ENCODE measurements around the gene SORT1.
"Not testable (repeated sequence)": the region's sequence is repeated elsewhere in the genome, so short reads cannot be mapped to it uniquely, and the experiment has no call there.

The SORT1 gene

DNA sequence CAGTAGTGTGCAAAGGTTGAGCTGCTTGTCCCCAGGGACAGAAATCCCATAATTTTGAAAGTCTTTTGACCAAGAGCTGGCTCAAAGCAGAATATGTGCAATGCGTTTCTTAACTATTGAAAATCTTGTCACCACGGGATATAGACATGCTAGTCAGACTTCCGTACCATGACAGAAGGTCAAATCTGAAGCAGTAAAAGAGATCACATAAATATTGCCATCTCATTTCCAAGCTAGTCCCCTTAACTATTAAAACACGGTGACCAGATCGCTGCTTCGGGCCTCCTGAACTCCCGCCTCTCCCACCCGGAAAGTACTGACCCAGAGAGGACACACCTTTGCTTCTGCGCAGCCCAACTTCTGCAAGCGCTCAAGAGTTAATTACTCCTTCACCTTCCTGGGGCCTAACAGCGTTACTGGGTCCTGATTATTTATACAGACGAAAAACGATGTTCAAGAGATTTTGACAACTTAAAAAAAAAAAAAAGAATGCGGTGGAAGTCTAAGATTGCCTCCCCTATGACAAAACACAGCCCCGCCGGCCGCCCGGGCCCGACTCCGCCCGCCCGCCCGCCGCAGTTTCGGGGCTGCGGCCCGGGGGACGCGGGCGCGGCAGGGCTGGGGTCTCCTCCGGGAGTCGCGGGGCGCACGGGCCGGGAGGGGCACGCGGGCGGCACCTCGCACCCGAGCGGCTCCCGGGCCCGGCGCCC lies 692 bp downstream of the SORT1 start:
- DNase-seq (ENCODE audit: low read depth in 3 of 3), result no peak

DNA sequence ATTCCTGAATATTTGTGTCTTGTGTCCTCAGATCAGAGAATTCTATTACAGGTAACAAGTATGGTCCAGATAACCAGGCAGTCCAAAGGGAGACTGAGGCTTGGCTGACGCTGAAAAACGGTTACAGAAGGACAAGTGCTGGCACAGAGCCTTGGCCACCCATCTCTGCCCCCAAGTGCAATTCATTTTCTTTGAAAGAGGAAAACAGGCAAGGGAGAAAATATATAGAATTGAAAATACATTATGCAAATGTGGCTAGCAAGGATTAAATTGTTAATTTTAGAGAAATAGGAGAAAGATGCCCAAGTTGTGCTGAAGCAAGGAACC lies 1.2 kb downstream of the SORT1 start:
- no peak for DNase-seq (ENCODE audit: low read depth in 3 of 3)

DNA sequence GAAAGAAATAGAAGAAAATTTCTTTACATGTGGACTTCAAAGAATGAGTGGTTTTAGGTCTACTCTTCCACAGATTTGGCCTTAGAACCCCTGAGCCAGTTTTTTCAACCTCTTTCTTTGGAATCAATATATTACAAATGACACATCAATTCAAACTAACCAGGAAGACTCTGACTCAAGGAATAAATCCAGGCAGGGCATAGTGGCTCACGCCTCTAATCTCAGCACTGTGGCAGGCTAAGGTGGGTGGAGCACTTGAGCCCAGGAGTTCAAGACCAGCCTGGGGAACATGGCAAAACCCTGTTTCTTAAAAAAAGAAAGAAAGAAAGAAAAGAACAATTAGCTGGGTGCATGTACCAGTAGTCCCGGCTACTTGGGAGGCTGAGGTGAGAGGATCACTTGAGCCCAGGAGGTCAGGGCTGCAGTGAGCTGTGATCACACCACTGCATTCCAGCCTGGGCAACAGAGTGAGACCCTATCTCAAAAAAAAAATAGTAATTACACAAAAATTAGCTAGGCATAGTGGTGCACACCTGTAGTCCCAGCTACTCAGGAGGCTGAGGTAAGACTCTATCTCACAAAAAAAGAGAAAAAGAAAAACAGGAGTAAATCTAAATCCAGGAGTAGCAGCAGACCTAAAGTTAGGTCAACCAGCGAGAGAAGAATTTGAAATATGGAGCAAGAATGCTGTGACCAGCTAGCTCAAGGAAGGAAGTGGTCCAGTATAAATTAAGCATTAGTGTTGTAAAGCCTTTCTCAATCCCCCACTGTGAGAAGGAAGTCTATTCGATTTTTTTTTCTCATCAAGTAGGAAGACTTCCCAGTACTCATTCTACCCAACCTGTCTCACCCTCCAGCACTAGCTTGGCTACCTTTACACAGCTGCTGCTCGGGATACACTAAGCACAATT lies 1.9 kb downstream of the SORT1 start:
- no peak for DNase-seq (ENCODE audit: low read depth in 3 of 3)

DNA sequence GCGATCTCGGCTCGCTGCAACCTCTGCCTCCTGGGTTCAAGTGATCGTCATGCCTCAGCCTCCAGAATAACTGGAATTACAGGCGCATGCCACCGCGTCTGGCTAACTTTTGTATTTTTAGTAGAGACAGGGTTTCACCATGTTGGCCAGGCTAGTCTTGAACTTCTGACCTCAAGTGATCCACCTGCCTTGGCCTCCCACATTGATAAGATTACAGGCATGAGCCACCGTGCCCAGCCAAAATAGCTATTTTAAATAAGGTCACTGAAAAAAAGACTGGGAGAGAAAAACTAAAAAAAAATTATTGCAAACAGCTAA lies 2.5 kb downstream of the SORT1 start:
- not testable (repeated sequence) for DNase-seq (ENCODE audit: low read depth in 3 of 3)

- DNase-seq (ENCODE audit: low read depth in 3 of 3), result no peak
Measured at GRCh38 chr1:109394591-109395281, 3.0 kb downstream of the SORT1 start.

DNA sequence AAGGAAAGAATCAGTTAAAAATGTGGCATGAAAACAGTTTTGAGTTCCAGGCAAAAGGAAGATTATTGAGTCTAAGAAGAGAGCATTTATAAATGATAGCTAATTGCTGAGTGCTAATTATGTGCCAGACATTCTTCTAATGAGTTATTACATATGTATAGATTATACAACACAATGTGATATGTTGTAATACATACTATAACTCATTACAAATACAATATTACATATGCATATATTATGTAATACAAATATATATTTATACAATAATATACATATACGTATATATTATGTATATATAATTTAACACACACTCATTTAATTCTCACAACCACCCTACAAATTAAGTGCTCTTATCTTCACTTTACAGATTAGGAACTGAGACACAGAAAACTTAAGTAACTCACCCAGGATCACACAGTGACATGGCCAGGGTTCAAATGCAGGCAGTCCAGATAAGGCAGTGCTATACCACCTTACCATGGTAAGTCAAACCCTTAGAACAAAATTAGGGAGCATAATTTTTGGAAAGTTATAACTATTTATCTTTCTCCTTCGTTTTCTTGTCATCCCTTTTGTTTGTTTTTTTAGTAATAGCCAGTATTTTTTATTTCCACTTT lies 4.0 kb downstream of the SORT1 start:
- DNase-seq (ENCODE audit: low read depth in 3 of 3), result no peak

DNA sequence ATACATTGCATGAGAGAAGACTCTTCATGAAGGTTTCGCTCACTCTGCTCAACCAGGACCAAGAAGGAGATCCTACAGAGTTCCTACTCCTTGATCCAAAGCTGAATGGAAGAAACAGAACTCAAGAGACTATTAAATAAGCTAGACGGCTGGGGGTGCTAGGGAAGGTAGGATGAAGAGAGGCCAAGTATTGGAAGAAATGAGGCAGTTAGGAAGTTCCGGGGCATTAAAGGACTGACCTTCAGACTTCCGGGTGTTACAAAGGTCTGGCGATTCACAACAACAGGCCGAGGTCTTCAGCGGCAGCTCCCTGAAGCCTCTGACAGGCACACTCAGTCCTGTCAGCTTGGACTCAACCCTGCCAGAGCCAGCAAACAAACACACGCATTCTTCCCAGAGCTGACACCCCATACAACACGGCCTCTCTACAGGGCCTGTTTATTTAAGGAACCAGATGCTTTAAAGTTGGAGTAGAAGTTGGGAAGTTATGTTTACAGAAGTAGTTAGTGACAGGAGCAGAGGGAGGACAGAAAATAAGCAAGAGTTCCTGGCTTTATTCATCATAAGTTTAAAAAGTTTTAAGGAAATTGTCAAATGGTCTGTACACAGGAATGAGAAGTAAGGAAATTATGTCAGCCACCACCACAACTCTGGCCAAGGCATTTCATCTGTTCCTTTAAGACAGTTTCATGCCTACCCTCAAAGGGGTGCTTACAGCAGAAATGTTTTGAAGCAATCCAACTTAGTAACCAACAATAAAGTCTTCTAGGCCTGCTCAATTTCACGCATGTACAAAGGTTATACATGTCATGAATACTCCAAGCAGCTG lies 4.7 kb downstream of the SORT1 start:
- no peak for DNase-seq (ENCODE audit: low read depth in 3 of 3)

- no peak for DNase-seq (ENCODE audit: low read depth in 3 of 3)
Measured at GRCh38 chr1:109392037-109392787, 5.5 kb downstream of the SORT1 start.

DNA sequence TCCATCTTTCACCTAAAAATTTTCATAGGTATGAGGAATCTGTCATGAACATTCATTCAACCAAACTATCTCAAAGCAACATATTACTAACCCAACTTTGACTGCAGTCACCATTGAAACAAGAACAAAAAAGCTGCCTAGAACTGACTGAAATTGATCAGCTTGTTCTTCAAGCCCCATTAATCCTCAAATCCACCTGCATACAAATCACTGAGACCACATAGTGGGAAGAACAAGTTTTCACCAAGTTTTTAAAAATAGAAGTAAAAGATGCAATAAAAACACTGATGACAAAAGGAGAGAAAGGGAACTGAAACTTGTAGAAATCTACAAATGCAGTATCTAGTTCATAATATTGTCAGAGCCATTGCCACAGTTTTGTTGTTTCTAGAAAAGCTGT lies 6.1 kb downstream of the SORT1 start:
- DNase-seq (ENCODE audit: low read depth in 3 of 3), result no peak

DNA sequence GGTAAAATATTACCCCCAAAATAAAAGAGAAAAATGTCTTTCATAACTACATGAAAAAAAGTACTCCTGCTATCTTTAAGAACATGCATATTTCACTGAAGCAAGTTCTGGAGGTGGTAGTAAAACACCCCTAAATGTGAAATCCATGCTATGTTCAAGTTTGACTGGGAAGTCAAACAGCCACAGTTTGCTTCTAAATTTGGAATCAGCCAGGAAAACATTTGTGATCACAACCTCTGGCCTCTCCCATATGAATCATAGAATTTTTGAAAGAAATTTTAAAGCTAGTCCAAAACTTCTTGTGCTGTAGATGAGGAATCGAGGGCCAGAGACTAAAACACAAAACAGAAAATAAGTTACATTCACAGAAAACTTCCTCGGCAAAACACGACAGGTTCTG lies 6.6 kb downstream of the SORT1 start:
- DNase-seq (ENCODE audit: low read depth in 3 of 3), result no peak

GRCh38 chr1:109389638-109390341 lies 7.9 kb downstream of the SORT1 start:
- no peak for DNase-seq (ENCODE audit: low read depth in 3 of 3)

DNA sequence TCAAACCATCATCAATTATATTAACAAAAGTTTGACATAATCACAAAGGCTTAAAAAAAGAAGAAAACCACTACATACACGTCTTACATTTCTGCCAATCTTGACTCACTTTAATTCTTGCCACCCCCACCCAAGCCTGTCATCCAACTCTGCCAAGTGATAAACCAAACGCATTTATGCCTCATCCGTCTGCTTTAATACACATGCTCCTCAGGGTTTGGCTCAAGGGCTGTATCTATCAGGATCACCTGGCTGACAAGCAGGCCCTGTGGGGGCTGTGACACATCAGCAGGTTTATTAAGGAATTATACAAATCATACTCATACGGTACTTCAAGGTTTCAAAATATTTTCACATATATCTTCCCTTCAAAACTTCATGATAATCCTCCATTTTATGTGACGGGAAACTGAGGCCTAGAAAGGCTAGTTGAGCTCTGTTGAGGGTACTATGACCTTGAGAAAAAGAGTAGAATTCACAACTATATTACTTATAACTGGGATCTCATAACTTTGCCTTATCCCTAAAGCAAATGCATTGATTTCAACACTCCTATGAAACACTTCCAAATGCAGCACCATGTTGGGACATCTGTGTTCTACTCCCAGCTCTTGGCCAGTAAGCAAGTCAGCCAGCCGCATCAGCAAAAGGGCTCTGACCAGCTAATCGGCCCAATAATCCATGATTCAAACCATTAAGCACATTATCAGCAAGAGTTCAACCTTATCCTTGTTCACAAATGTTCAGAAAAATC lies 8.7 kb downstream of the SORT1 start:
- no peak for DNase-seq (ENCODE audit: low read depth in 3 of 3)

- DNase-seq (ENCODE audit: low read depth in 3 of 3), result no peak
Measured at GRCh38 chr1:109388208-109388711, 9.5 kb downstream of the SORT1 start.

DNA sequence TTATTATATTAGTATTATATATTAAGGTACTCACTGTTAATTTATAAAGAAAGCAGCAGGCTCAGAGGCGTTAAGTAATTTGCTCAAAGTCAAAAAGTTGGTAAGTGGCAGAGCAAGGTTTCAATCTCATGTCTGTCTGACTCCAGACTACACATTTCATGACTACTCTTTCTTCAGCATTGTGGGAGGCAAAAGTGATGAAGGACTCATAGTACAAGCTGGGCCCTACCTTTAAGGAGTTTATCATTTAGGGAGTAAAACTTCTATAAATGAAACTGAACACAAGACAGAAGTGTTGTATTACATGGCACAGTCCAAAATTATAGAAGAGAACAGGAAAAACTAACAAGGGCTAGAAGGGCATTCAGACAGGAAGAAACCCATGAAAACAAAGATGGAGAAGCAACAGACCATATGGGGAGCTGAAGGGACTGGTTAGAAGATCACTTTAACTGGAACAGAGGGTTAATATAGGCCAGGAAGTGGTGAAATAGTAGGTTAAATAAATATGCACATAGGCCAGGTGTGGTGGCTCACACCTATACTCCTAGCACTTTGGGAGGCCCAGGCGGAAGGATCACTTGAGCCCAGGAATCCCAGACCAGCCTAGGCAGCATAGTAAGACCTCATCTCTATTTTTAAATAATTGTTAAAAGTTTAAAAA lies 11.5 kb downstream of the SORT1 start:
- no peak for DNase-seq (ENCODE audit: low read depth in 3 of 3)

DNA sequence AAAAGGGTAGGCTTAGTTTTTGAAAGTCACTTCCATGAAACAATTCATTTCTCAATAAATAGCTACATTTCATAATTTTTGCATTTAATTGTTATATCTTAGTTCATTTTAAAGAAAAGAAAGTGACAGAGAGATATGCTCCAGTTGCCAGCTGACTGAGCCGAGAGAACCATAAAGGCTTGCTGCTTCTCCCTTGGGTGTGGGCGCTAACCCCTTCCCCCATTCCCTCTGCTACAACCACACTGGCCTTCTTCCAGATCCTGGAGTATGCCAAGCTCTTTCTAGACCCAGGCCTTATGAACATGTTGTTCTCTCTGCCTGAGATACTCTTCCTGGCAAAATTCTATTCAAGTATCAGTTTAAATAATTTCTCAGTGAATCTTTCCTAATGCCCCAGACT lies 12.3 kb downstream of the SORT1 start:
- no peak for DNase-seq (ENCODE audit: low read depth in 3 of 3)

DNA sequence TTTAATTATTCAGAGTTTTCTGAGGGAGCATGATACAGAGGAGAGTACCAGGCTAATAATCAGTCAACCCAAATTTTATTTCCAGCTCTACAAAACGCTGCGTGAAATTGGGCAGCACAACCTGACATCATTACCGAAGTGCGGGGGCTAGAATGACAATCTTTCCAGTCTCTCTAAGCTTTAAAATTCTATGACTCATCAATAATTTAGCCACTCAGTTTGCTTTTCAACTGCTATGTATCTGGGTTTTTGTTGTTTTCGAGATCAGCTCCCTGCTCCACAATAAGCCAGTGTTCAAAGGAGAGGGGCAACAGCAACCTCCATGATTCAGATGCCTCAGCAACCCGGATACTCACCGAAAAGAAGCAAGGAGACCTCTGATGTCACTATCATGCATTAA lies 13.9 kb downstream of the SORT1 start:
- no peak for DNase-seq (ENCODE audit: low read depth in 3 of 3)

DNA sequence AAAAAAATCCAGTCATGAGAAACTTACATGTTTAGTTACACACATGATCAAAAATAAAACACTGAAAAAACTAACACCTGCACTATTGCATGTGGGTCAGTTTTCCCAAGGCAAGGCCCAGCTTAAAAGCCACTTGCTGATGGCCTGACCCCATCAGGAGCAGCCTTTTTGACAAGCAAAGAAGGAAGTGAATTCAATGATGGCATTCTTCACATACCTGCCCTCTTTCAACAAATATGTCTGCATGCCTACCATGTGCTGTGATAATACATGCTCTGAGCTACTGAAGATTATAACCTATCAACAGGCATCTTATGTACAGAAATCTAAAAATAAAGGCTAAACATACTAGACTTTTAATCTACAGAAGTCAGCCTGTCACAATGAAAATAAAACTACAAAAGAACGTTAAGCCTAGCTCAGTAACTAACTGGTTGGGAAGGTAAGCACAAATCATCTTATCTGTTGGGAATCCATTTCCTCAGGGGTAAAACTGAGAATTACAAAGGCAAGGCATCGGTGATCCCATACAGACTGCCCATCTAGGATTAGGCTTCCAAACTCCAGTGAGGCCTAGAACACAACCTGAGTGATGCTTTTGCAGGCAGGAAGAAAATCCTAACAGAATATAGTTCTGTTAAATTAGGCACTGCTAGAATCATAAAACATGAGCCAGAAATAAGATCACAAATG lies 14.5 kb downstream of the SORT1 start:
- DNase-seq (ENCODE audit: low read depth in 3 of 3), result no peak

- DNase-seq (ENCODE audit: low read depth in 3 of 3), result no peak
Measured at GRCh38 chr1:109381573-109381972, 16.1 kb downstream of the SORT1 start.

Measured in stimulated activated CD4-positive, alpha-beta T cell treated with anti-CD3 and anti-CD28 coated beads, TNF-alpha, amount 100 ng/mL, for 48 hours (primary cell).